Measurements from ENCODE around the gene SPSB3.
A peak's percentile ranks its signal among the peaks of the same experiment; 100 is the strongest.

The SPSB3 gene

GRCh38 chr16:1769402-1770300 is 12.7 kb downstream of the SPSB3 start:
- H3K9ac ChIP-seq (ENCODE audit: low read depth, low read length): no peak overlapping the region
- H3K36me3 ChIP-seq (ENCODE audit: control insufficient read depth, insufficient read depth, low read length): peaks cover 34% of the 10 kb centered on the region
- H3K9me3 ChIP-seq (ENCODE audit: control insufficient read depth, insufficient read depth, low read length): no peaks in the 10 kb centered on the region

GRCh38 chr16:1768767-1769401 is 13.5 kb downstream of the SPSB3 start:
- Histone ChIP-seq H3K36me3 (ENCODE audit: control insufficient read depth, insufficient read depth, low read length) (peaks cover 40% of the 10 kb centered on the region), H3K4me3 (ENCODE audit: low read depth, low read length) (no peak overlapping the region), H3K9me3 (ENCODE audit: control insufficient read depth, insufficient read depth, low read length) (no peaks in the 10 kb centered on the region), H3K4me1 (ENCODE audit: control insufficient read depth, insufficient read depth, low read length) (peaks cover 2% of the 10 kb centered on the region), H3K9ac (ENCODE audit: low read depth, low read length) (no peak overlapping the region), H3K27me3 (ENCODE audit: control insufficient read depth, insufficient read depth, low read length) (no peaks in the 10 kb centered on the region)

More at GRCh38 chr16:1769402-1770300, 12.7 kb downstream of the SPSB3 start:
- H3K4me1 ChIP-seq (ENCODE audit: control insufficient read depth, insufficient read depth, low read length): peaks cover 2% of the 10 kb centered on the region
- H3K4me3 ChIP-seq (ENCODE audit: low read depth, low read length): no peak overlapping the region
- H3K27me3 ChIP-seq (ENCODE audit: control insufficient read depth, insufficient read depth, low read length): no peaks in the 10 kb centered on the region

- H3K36me3 ChIP-seq (ENCODE audit: control insufficient read depth, insufficient read depth, low read length): peaks cover 41% of the 10 kb centered on the region
Observed at GRCh38 chr16:1768061-1768766, 14.2 kb downstream of the SPSB3 start.

GRCh38 chr16:1767116-1767994 is 15.0 kb downstream of the SPSB3 start:
- H3K9ac ChIP-seq (ENCODE audit: low read depth, low read length): no peak overlapping the region
- no peaks in the 10 kb centered on the region for H3K27me3 ChIP-seq (ENCODE audit: control insufficient read depth, insufficient read depth, low read length)
- no peaks in the 10 kb centered on the region for H3K9me3 ChIP-seq (ENCODE audit: control insufficient read depth, insufficient read depth, low read length)
- H3K4me1 ChIP-seq (ENCODE audit: control insufficient read depth, insufficient read depth, low read length): peaks cover 2% of the 10 kb centered on the region
- H3K4me3 ChIP-seq (ENCODE audit: low read depth, low read length): no peak overlapping the region
- peaks cover 44% of the 10 kb centered on the region for H3K36me3 ChIP-seq (ENCODE audit: control insufficient read depth, insufficient read depth, low read length)

More at GRCh38 chr16:1768061-1768766, 14.2 kb downstream of the SPSB3 start:
- Histone ChIP-seq H3K4me1 (ENCODE audit: control insufficient read depth, insufficient read depth, low read length) (peaks cover 2% of the 10 kb centered on the region), H3K9ac (ENCODE audit: low read depth, low read length) (no peak overlapping the region), H3K4me3 (ENCODE audit: low read depth, low read length) (no peak overlapping the region), H3K9me3 (ENCODE audit: control insufficient read depth, insufficient read depth, low read length) (no peaks in the 10 kb centered on the region), H3K27me3 (ENCODE audit: control insufficient read depth, insufficient read depth, low read length) (no peaks in the 10 kb centered on the region)

GRCh38 chr16:1766701-1767100 is 15.7 kb downstream of the SPSB3 start:
- no peaks in the 10 kb centered on the region for H3K27me3 ChIP-seq (ENCODE audit: control insufficient read depth, insufficient read depth, low read length)
- H3K36me3 ChIP-seq (ENCODE audit: control insufficient read depth, insufficient read depth, low read length): peaks cover 44% of the 10 kb centered on the region
- H3K4me3 ChIP-seq (ENCODE audit: low read depth, low read length): no peak overlapping the region
- H3K9ac ChIP-seq (ENCODE audit: low read depth, low read length): no peak overlapping the region
- peaks cover 2% of the 10 kb centered on the region for H3K4me1 ChIP-seq (ENCODE audit: control insufficient read depth, insufficient read depth, low read length)
- H3K9me3 ChIP-seq (ENCODE audit: control insufficient read depth, insufficient read depth, low read length): no peaks in the 10 kb centered on the region

GRCh38 chr16:1766231-1766630 is 16.1 kb downstream of the SPSB3 start:
- Histone ChIP-seq H3K9me3 (ENCODE audit: control insufficient read depth, insufficient read depth, low read length) (no peaks in the 10 kb centered on the region), H3K36me3 (ENCODE audit: control insufficient read depth, insufficient read depth, low read length) (peaks cover 44% of the 10 kb centered on the region), H3K4me1 (ENCODE audit: control insufficient read depth, insufficient read depth, low read length) (peaks cover 2% of the 10 kb centered on the region), H3K4me3 (ENCODE audit: low read depth, low read length) (no peak overlapping the region), H3K27me3 (ENCODE audit: control insufficient read depth, insufficient read depth, low read length) (no peaks in the 10 kb centered on the region), H3K9ac (ENCODE audit: low read depth, low read length) (no peak overlapping the region)

GRCh38 chr16:1765826-1766225 is 16.5 kb downstream of the SPSB3 start:
- Histone ChIP-seq H3K36me3 (ENCODE audit: control insufficient read depth, insufficient read depth, low read length) (peaks cover 47% of the 10 kb centered on the region), H3K4me3 (ENCODE audit: low read depth, low read length) (no peak overlapping the region), H3K9ac (ENCODE audit: low read depth, low read length) (no peak overlapping the region), H3K4me1 (ENCODE audit: control insufficient read depth, insufficient read depth, low read length) (peaks cover 2% of the 10 kb centered on the region), H3K9me3 (ENCODE audit: control insufficient read depth, insufficient read depth, low read length) (no peaks in the 10 kb centered on the region), H3K27me3 (ENCODE audit: control insufficient read depth, insufficient read depth, low read length) (no peaks in the 10 kb centered on the region)

GRCh38 chr16:1764971-1765370 is 17.4 kb downstream of the SPSB3 start:
- Histone ChIP-seq H3K9me3 (ENCODE audit: control insufficient read depth, insufficient read depth, low read length) (no peaks in the 10 kb centered on the region), H3K4me3 (ENCODE audit: low read depth, low read length) (no peak overlapping the region), H3K27me3 (ENCODE audit: control insufficient read depth, insufficient read depth, low read length) (no peaks in the 10 kb centered on the region), H3K9ac (ENCODE audit: low read depth, low read length) (no peak overlapping the region), H3K4me1 (ENCODE audit: control insufficient read depth, insufficient read depth, low read length) (peaks cover under 1% of the 10 kb centered on the region), H3K36me3 (ENCODE audit: control insufficient read depth, insufficient read depth, low read length) (peaks cover 55% of the 10 kb centered on the region)

- H3K36me3 ChIP-seq (ENCODE audit: control insufficient read depth, insufficient read depth, low read length): peaks cover 54% of the 10 kb centered on the region
- H3K9me3 ChIP-seq (ENCODE audit: control insufficient read depth, insufficient read depth, low read length): no peaks in the 10 kb centered on the region
- H3K27me3 ChIP-seq (ENCODE audit: control insufficient read depth, insufficient read depth, low read length): no peaks in the 10 kb centered on the region
- H3K4me1 ChIP-seq (ENCODE audit: control insufficient read depth, insufficient read depth, low read length): no peaks in the 10 kb centered on the region
- H3K9ac ChIP-seq (ENCODE audit: low read depth, low read length): no peak overlapping the region
- H3K4me3 ChIP-seq (ENCODE audit: low read depth, low read length): peak overlapping the region; percentile 49
Observed at GRCh38 chr16:1763521-1764511, 18.6 kb downstream of the SPSB3 start.

GRCh38 chr16:1762879-1763520 is 19.4 kb downstream of the SPSB3 start:
- no peak overlapping the region for H3K9ac ChIP-seq (ENCODE audit: low read depth, low read length)

More at GRCh38 chr16:1762879-1763520, 19.4 kb downstream of the SPSB3 start:
- no peak overlapping the region for H3K4me3 ChIP-seq (ENCODE audit: low read depth, low read length)
- H3K4me1 ChIP-seq (ENCODE audit: control insufficient read depth, insufficient read depth, low read length): no peaks in the 10 kb centered on the region
- no peaks in the 10 kb centered on the region for H3K27me3 ChIP-seq (ENCODE audit: control insufficient read depth, insufficient read depth, low read length)
- no peaks in the 10 kb centered on the region for H3K9me3 ChIP-seq (ENCODE audit: control insufficient read depth, insufficient read depth, low read length)
- H3K36me3 ChIP-seq (ENCODE audit: control insufficient read depth, insufficient read depth, low read length): peaks cover 47% of the 10 kb centered on the region

Measured in iPS-15b (cell line).